ENCODE data around the gene GDPD5. TPM values are rescaled to one million over a fixed set of nuclear protein-coding genes. Genes with fewer than 3 reads are reported as not detected.

GDPD5 gene
- total RNA-seq, 3 donors from 2014 or later (not counting 1 experiment from before 2014, with no cell fraction given): 49.7 to 95.2 (median 60.2) TPM

DNA sequence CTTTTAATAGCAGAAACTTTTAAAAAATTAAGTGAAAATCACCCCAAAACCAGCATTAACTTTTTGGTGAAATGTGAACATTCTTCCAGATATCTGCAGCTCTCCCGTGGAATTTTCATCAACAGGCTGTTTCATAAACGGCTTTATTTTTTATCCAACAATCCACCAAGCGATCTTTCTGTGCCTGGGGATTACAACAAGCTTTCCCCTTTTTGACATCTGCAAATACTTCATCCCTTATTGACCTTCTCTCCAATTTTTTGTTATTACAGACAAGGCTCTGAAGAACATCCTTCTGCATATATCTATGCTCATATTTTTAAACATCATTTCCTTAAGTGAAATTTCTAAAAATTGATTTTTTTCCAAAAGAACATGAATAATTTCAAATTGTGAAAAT is 30.5 kb upstream of the GDPD5 start:
- no peaks in the 10 kb centered on the region for H3K27me3 ChIP-seq (ENCODE audit: control insufficient read depth, insufficient read depth, low read length)
- Mint-ChIP-seq H3K4me3 (no peak overlapping the region), H3K36me3 (no peaks in the 10 kb centered on the region), H3K27ac (no peak overlapping the region), H3K27me3 (ENCODE audit: low read depth in 2 of 2) (peaks cover 0 to 4% of the 10 kb centered on the region in 2 donors), H3K4me1 (peaks cover 0 to under 1% of the 10 kb centered on the region in 2 donors), H3K9me3 (no peaks in the 10 kb centered on the region)
- ATAC-seq (no peak), DNase-seq (no peak)
- 90% methylated on average over 3 of the region's 3 CpGs for WGBS (ENCODE audit: insufficient coverage)
- H3K27ac ChIP-seq (ENCODE audit: low read length): no peak overlapping the region
- no peaks in the 10 kb centered on the region for H3K9me3 ChIP-seq (ENCODE audit: control insufficient read depth, insufficient read depth, low read length)
- H3K4me3 ChIP-seq (ENCODE audit: low read length): no peak overlapping the region
- H3K4me1 ChIP-seq (ENCODE audit: control insufficient read depth, insufficient read depth, low read length): peaks cover 3% of the 10 kb centered on the region
- TF ChIP-seq, protein P1, sequence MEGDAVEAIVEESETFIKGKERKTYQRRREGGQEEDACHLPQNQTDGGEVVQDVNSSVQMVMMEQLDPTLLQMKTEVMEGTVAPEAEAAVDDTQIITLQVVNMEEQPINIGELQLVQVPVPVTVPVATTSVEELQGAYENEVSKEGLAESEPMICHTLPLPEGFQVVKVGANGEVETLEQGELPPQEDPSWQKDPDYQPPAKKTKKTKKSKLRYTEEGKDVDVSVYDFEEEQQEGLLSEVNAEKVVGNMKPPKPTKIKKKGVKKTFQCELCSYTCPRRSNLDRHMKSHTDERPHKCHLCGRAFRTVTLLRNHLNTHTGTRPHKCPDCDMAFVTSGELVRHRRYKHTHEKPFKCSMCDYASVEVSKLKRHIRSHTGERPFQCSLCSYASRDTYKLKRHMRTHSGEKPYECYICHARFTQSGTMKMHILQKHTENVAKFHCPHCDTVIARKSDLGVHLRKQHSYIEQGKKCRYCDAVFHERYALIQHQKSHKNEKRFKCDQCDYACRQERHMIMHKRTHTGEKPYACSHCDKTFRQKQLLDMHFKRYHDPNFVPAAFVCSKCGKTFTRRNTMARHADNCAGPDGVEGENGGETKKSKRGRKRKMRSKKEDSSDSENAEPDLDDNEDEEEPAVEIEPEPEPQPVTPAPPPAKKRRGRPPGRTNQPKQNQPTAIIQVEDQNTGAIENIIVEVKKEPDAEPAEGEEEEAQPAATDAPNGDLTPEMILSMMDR (IDR thresholded peaks at IDR 0.05): no peak
- intact Hi-C loops (cut with micrococcal nuclease): no loop called here
- no peaks in the 10 kb centered on the region for H3K36me3 ChIP-seq (ENCODE audit: control insufficient read depth, insufficient read depth, low read length)

DNA sequence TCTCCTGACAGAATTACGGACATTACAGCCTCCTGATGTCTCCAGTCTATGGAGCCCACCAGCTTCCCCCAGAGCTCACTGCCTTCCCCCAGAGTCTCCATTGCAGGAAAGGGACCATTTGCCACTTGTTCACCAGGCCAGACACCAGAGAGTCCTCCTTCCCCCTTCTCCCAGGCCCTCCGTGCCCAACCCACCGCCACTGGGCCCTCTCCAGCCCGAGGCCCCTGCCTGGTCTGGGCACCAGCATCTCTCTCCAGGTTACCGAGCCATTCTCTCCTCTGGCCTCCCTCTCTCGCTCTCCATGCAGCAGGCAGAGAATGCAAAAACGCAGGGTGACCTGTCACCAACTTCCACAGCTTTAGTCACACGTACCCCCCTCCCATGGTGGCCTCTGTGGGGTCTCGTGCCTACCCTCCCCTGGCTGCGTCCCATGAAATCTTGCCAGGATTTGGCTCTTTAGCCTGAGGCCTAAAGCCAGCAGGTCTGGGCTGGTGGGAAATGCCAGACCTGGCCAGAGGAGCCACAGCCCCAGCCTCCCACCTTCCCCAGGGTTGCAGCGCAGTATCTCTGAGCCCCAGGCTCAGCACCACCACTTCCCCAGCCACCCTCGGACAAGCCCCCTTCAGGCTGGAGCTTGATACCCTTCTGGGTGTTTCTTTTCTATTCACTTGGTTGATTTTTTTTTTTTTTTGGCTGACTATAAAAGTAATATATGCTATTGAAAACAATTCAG is 29.5 kb upstream of the GDPD5 start:
- Mint-ChIP-seq H3K4me3 (no peak overlapping the region), H3K36me3 (no peaks in the 10 kb centered on the region), H3K9me3 (no peaks in the 10 kb centered on the region), H3K27ac (no peak overlapping the region), H3K27me3 (ENCODE audit: low read depth in 2 of 2) (peaks cover 0 to 4% of the 10 kb centered on the region in 2 donors), H3K4me1 (no peaks in the 10 kb centered on the region)
- no peak overlapping the region for H3K27ac ChIP-seq (ENCODE audit: low read length)
- DNase-seq (no peak), ATAC-seq (no peak)
- TF ChIP-seq, protein P1 (IDR thresholded peaks at IDR 0.05): no peak
- no peaks in the 10 kb centered on the region for H3K9me3 ChIP-seq (ENCODE audit: control insufficient read depth, insufficient read depth, low read length)
- H3K36me3 ChIP-seq (ENCODE audit: control insufficient read depth, insufficient read depth, low read length): no peaks in the 10 kb centered on the region
- intact Hi-C loops (cut with micrococcal nuclease): no loop called here
- H3K4me1 ChIP-seq (ENCODE audit: control insufficient read depth, insufficient read depth, low read length): no peaks in the 10 kb centered on the region
- H3K4me3 ChIP-seq (ENCODE audit: low read length): no peak overlapping the region
- H3K27me3 ChIP-seq (ENCODE audit: control insufficient read depth, insufficient read depth, low read length): no peaks in the 10 kb centered on the region
- 93% methylated on average over 12 of the region's 12 CpGs for WGBS (ENCODE audit: insufficient coverage)

DNA sequence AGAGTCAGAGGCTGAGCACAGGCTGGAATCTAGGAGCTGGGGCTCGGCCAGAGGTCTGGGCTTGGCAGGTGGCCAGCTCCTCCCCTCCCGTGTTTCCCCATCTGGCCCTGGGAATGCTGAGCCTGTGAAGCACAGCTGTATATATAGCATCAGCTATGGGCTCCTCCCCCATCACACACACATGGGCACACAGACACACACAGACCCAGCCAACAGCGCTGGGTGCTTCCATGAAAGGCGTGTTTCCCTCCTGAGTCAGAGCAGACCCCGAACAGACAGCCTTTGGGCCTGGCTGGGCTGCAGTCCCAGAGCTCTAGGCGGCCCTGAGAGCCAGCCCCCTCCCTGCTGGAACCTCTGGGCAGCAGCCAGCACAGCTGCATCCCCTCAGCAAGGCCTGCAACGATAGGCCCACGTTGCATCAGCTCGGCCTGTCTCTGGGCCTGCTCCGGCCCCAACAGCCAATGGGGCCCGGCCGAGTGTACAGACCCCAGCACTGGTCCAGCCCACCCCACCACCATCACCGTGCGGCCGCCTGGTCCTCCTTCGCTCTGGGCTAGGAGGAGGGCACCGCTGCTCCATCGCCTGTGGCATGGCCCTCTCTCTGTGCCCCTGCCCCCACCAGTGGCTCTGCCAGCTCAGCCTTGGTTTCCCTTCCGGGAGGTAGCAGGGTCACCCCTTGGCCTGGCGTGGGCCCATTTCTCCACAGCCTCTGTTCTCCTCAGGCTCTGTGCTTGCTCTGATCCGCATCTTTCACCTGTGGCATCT is 28.7 kb upstream of the GDPD5 start:
- intact Hi-C loops (cut with micrococcal nuclease): no loop called here
- no peaks in the 10 kb centered on the region for H3K9me3 ChIP-seq (ENCODE audit: control insufficient read depth, insufficient read depth, low read length)
- Mint-ChIP-seq H3K4me1 (no peaks in the 10 kb centered on the region), H3K4me3 (no peak overlapping the region), H3K27me3 (ENCODE audit: low read depth in 2 of 2) (peaks cover 0 to 4% of the 10 kb centered on the region in 2 donors), H3K27ac (no peak overlapping the region), H3K36me3 (no peaks in the 10 kb centered on the region), H3K9me3 (no peaks in the 10 kb centered on the region)
- ATAC-seq: no peak
- H3K4me1 ChIP-seq (ENCODE audit: control insufficient read depth, insufficient read depth, low read length): no peaks in the 10 kb centered on the region
- no peaks in the 10 kb centered on the region for H3K27me3 ChIP-seq (ENCODE audit: control insufficient read depth, insufficient read depth, low read length)
- H3K4me3 ChIP-seq (ENCODE audit: low read length): no peak overlapping the region
- no peak overlapping the region for H3K27ac ChIP-seq (ENCODE audit: low read length)
- no peak for DNase-seq
- WGBS (ENCODE audit: insufficient coverage): 83% methylated on average over 21 of the region's 21 CpGs
- TF ChIP-seq, protein P1 (IDR thresholded peaks at IDR 0.05): no peak
- H3K36me3 ChIP-seq (ENCODE audit: control insufficient read depth, insufficient read depth, low read length): no peaks in the 10 kb centered on the region

Measured in natural killer cell (primary cell).